Ishikawa (cell line): ENCODE results near the gene COQ3.

Source experiments
- CEBPB ChIP-seq: IDR thresholded peaks from 2 replicates; pipeline ENCODE4 v1.6.1; 2012
- CREB1 ChIP-seq: IDR thresholded peaks from 2 replicates; pipeline ENCODE4 v1.6.1; 2012; ENCODE audit warnings: low read depth
- EGR1 ChIP-seq: IDR thresholded peaks from 2 replicates; pipeline ENCODE4 v1.6.1; 2012
- EP300 ChIP-seq: IDR thresholded peaks from 2 replicates; pipeline ENCODE4 v1.6.1; 2012; ENCODE audit warnings: borderline replicate concordance
- FOXM1 ChIP-seq: IDR thresholded peaks from 2 replicates; pipeline ENCODE4 v1.6.1; 2012; ENCODE audit warnings: low read depth, borderline replicate concordance
- NFIC ChIP-seq: IDR thresholded peaks from 2 replicates; pipeline ENCODE4 v1.6.1; 2012
- RAD21 ChIP-seq: IDR thresholded peaks from 2 replicates; pipeline ENCODE4 v1.6.1; 2012; ENCODE audit warnings: low read depth
- TAF1 ChIP-seq: IDR thresholded peaks from 2 replicates; pipeline ENCODE4 v1.6.1; 2012; ENCODE audit warnings: low read depth, mild to moderate bottlenecking
- TCF12 ChIP-seq: IDR thresholded peaks from 2 replicates; pipeline ENCODE4 v1.6.1; 2012; ENCODE audit warnings: low read depth
- TEAD4 ChIP-seq: IDR thresholded peaks from 2 replicates; pipeline ENCODE4 v1.6.1; 2012
- YY1 ChIP-seq: IDR thresholded peaks from 2 replicates; pipeline ENCODE4 v1.6.1; 2012; ENCODE audit warnings: low read depth
- ZBTB7A ChIP-seq: IDR thresholded peaks from 2 replicates; pipeline ENCODE4 v1.6.1; 2012; ENCODE audit warnings: low read depth
- TF ChIP-seq, protein P1 (sequence below): IDR thresholded peaks from 2 replicates; pipeline ENCODE4 v1.6.1; 2012
- TF ChIP-seq, protein P2 (sequence below): IDR thresholded peaks from 2 replicates; pipeline ENCODE4 v1.6.1; 2012; ENCODE audit warnings: low read depth, mild to moderate bottlenecking
- TF ChIP-seq, protein P3 (sequence below): IDR thresholded peaks from 2 replicates; pipeline ENCODE4 v1.6.1; 2012

Gene COQ3

DNA sequence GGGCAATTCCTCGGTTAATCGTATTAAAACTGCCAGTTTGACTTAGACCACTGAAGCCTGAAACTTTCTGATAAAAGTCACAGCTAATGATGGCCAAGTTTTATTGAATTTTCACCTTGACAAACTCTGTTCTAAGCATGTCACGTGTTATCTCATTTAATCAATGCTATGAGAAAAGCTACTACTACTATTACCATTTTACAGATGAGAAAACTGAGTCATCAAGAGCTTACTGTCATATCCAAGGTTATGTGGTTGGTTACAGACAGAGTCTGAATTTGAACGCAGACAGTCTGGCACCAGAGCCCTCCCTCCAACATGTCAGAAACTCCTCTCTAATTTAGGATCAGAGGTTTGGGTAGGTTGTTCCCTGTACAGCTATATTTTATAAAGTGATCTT lies 48.8 kb downstream of the COQ3 start:
- TF ChIP-seq TEAD4: no peak
- no peak for TF ChIP-seq YY1
- no peak for TF ChIP-seq NFIC
- TF ChIP-seq ZBTB7A: no peak
- TF ChIP-seq TCF12: no peak
- TF ChIP-seq EGR1: no peak

DNA sequence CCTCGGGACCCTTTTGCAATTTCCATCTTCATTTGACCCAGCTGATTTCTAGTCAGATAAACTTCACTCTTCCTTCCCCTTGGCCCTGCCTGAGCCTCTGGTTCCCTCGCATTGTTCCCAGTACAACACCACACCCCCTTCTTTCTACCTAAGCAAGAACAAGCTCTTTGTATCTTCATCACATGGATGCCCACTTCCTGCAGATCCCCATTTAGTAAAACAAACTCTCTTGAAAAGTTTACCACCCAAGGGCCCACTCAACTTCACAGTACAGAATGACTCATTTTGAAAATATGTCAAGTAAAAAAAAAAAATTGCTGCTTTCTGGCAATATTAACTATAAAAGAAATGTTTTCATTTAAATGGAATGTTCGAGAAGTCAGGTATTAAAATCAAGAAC lies 49.7 kb downstream of the COQ3 start:
- TF ChIP-seq NFIC (no peak), FOXM1 (no peak), YY1 (no peak), EP300 (no peak), CEBPB (no peak), TEAD4 (no peak), RAD21 (no peak), EGR1 (no peak), ZBTB7A (no peak), TAF1 (no peak), TCF12 (no peak)
- TF ChIP-seq, protein P1, sequence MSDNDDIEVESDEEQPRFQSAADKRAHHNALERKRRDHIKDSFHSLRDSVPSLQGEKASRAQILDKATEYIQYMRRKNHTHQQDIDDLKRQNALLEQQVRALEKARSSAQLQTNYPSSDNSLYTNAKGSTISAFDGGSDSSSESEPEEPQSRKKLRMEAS: no peak
- TF ChIP-seq, protein P2, sequence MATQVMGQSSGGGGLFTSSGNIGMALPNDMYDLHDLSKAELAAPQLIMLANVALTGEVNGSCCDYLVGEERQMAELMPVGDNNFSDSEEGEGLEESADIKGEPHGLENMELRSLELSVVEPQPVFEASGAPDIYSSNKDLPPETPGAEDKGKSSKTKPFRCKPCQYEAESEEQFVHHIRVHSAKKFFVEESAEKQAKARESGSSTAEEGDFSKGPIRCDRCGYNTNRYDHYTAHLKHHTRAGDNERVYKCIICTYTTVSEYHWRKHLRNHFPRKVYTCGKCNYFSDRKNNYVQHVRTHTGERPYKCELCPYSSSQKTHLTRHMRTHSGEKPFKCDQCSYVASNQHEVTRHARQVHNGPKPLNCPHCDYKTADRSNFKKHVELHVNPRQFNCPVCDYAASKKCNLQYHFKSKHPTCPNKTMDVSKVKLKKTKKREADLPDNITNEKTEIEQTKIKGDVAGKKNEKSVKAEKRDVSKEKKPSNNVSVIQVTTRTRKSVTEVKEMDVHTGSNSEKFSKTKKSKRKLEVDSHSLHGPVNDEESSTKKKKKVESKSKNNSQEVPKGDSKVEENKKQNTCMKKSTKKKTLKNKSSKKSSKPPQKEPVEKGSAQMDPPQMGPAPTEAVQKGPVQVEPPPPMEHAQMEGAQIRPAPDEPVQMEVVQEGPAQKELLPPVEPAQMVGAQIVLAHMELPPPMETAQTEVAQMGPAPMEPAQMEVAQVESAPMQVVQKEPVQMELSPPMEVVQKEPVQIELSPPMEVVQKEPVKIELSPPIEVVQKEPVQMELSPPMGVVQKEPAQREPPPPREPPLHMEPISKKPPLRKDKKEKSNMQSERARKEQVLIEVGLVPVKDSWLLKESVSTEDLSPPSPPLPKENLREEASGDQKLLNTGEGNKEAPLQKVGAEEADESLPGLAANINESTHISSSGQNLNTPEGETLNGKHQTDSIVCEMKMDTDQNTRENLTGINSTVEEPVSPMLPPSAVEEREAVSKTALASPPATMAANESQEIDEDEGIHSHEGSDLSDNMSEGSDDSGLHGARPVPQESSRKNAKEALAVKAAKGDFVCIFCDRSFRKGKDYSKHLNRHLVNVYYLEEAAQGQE: no peak
- TF ChIP-seq, protein P3, sequence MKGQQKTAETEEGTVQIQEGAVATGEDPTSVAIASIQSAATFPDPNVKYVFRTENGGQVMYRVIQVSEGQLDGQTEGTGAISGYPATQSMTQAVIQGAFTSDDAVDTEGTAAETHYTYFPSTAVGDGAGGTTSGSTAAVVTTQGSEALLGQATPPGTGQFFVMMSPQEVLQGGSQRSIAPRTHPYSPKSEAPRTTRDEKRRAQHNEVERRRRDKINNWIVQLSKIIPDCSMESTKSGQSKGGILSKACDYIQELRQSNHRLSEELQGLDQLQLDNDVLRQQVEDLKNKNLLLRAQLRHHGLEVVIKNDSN: no peak

DNA sequence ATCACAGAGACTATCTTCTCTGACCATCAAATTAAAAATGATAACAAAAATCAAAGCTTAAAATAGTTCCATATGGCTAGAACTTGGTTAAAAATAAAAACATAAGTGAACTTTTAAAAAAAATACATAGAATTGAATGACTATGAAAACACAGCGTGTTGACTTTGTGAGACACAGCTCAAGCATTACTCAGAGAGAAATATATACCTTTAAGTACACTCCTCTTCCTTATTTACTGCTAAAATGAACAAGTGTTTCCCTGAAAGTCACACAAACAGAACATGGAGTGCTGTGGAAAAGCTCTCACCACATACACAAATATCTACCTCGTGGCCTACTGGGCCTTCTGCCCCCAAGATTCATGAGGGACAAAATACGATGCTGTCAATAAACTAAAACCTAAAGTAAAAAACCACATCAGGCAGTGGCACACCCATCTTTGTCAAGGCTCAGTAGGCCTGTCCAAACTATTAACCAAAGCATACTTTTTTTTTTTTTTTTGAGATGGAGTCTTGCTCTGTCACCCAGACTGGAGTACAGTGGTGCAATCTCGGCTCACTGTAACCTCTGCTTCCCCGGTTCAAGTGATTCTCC lies 52.0 kb downstream of the COQ3 start:
- TF ChIP-seq, protein P2: no peak
- no peak for TF ChIP-seq EGR1
- TF ChIP-seq CREB1: no peak
- TF ChIP-seq YY1: no peak
- no peak for TF ChIP-seq RAD21
- no peak for TF ChIP-seq NFIC
- TF ChIP-seq ZBTB7A: no peak

DNA sequence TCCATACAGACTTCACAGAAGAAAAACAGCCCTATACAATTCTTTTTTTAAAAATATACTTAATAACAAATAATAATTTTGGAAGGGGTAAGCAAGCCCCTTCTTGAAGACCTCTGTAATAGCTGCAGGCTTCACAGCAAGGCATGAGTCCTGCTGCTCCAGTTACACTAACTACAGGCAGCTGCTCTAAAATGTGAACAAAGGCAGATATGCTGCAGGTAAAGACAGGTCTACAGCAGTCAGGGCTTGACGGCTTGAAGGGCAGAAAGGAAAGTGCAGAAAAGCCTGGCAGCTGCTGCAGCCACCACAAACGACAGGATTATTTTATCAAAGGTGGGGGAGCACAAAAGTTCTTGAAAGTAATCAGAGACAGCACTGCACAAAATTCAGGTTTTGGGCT lies 55.8 kb downstream of the COQ3 start:
- TF ChIP-seq EP300 (no peak), TEAD4 (no peak), TAF1 (no peak)

DNA sequence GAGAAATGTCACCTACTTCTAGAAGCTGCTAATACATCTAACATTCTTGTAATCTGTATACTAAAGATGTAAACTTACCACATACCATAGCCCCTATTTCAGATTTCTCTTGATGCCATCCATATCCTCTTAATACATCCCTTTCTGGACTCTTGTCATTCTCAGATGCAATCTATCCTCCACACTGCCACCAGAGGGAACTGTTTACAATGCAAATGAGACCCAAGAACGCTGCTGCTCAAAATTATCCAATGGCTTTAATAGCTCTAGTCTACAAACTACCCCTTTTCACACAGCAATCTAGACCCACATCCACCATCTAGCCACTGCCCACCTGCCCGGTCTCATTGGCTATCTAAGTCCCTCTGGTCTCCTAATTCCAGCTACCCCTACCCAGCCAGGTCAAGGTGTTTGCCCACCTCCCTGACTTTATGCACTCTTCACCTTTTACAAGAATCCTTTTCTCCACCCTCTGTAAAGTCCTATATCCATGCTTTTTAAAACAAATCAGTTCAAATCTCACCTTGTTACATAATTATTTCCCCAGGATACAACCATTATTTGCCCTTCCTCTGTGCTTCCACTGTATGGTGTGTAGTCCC lies 59.4 kb downstream of the COQ3 start:
- no peak for TF ChIP-seq TEAD4
- TF ChIP-seq CREB1: no peak
- TF ChIP-seq RAD21: peak; percentile 78
- no peak for TF ChIP-seq CEBPB

DNA sequence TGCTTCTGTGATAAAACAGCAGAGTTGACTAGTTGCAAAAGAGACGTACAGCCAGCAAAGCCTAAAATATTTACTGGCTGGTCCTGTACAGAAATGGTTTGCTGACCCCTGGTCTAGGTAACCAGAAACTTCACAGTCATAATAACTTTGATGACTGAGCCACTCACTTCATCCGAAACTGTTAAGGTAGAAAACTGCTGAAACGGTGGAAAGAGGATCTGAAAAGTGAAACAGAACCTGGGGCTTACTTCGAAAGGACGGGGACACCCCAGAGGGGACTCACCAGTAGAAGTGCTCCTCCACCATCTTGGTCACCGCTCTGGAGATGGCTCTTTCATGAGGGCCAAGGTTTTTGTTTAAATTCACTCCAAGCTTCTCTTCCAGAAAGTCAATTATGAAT lies 60.9 kb downstream of the COQ3 start:
- no peak for TF ChIP-seq TCF12
- TF ChIP-seq EP300: no peak
- no peak for TF ChIP-seq RAD21
- TF ChIP-seq, protein P3: no peak
- TF ChIP-seq CEBPB: no peak
- no peak for TF ChIP-seq CREB1
- TF ChIP-seq, protein P2: no peak
- TF ChIP-seq TAF1: no peak
- no peak for TF ChIP-seq YY1
- no peak for TF ChIP-seq NFIC
- no peak for TF ChIP-seq TEAD4
- TF ChIP-seq, protein P1: no peak
- no peak for TF ChIP-seq ZBTB7A
- TF ChIP-seq FOXM1: no peak
- no peak for TF ChIP-seq EGR1
